B cell (primary cell): Measurements from ENCODE around the gene CMTM1. TPM values are rescaled to one million over a fixed set of nuclear protein-coding genes. Genes with fewer than 3 reads are reported as not detected.
A peak's percentile ranks its signal among the peaks of the same experiment; 100 is the strongest.

ENCODE experiments used
- ATAC-seq: fragments of 200-7000 bp; cut with Tn5 transposase; one replicate; pipeline ENCODE4 v1.10.0; 2021; ENCODE audit warnings: low read depth, mild to moderate bottlenecking, moderate number of reproducible peaks, moderate library complexity
- CTCF ChIA-PET: fragments of 350-600 bp; sonication (Branson Sonifier 250); formaldehyde crosslinking; loops from one replicate; lab custom pipeline; 2021; ENCODE audit warnings: antibody characterized with exemption, inconsistent platforms; lab: Charles Lee
- POLR2A ChIA-PET: fragments of 350-600 bp; sonication (Branson Sonifier 250); formaldehyde crosslinking; loops from one replicate; lab custom pipeline; 2021; ENCODE audit warnings: antibody characterized with exemption; lab: Charles Lee
- DNase-seq: peaks from one replicate; pipeline ENCODE4 v3.0.0; 2013
- H2AFZ ChIP-seq: 2 replicates; pipeline ENCODE4 v1.6.1; 2012; ENCODE audit warnings: mild to moderate bottlenecking, low read depth, low read length; ENCODE audit not compliant: insufficient read depth, poor library complexity, severe bottlenecking
- H3K27ac ChIP-seq, 2 donors: 1 replicate in 1 of 2; 2 replicates in 1 of 2; pipeline ENCODE4 v1.5.1; 2012 to 2013; ENCODE audit warnings: low read length in 2 of 2, mild to moderate bottlenecking in 2 of 2, moderate library complexity in 1 of 2
- H3K27me3 ChIP-seq, 4 experiments: fragments of 200-600 bp in 1 of 4; sonication (generic) in 1 of 4; replicated peaks in 1 of 4; 1 replicate in 2 of 4; 2 replicates in 2 of 4; pipeline versions ENCODE4 v1.6.1 to v1.7.0; 2013 to 2016; ENCODE audit warnings: low read length in 3 of 4, mild to moderate bottlenecking in 2 of 4, mixed read lengths in 1 of 4, moderate library complexity in 1 of 4; ENCODE audit not compliant: insufficient read depth in 4 of 4, control insufficient read depth in 3 of 4; ENCODE audit errors: control extremely low read depth in 1 of 4
- H3K36me3 ChIP-seq, 2 experiments: replicated peaks in 1 of 2; 1 replicate in 1 of 2; 2 replicates in 1 of 2; pipeline versions ENCODE4 v1.6.1 to v1.7.1; 2013; ENCODE audit warnings: low read length in 1 of 2; ENCODE audit not compliant: insufficient read depth in 2 of 2, control insufficient read depth in 1 of 2; ENCODE audit errors: control extremely low read depth in 1 of 2, extremely low read depth in 1 of 2
- H3K4me1 ChIP-seq, 2 donors: fragments of 200-600 bp in 1 of 2; sonication (generic) in 1 of 2; 1 replicate in 1 of 2; 2 replicates in 1 of 2; pipeline versions ENCODE4 v1.5.1 to v1.6.1; 2013 to 2017; ENCODE audit warnings: low read length in 2 of 2; ENCODE audit not compliant: control insufficient read depth in 2 of 2, insufficient read depth in 2 of 2
- H3K4me2 ChIP-seq: replicated peaks from 2 replicates; pipeline ENCODE3; 2012; ENCODE audit warnings: mild to moderate bottlenecking, low read depth, low read length; ENCODE audit not compliant: poor library complexity, severe bottlenecking
- H3K4me3 ChIP-seq, 5 experiments: fragments of 200-600 bp in 1 of 5; sonication (generic) in 1 of 5; 1 replicate in 3 of 5; 2 replicates in 2 of 5; pipeline versions ENCODE4 v1.5.1 to v1.7.0; 2011 to 2016; ENCODE audit warnings: low read length in 4 of 5, mild to moderate bottlenecking in 4 of 5, low read depth in 2 of 5, control low read depth in 1 of 5, moderate library complexity in 1 of 5; ENCODE audit not compliant: insufficient read depth in 1 of 5; ENCODE audit errors: control extremely low read depth in 1 of 5, extremely low read depth in 1 of 5
- H3K79me2 ChIP-seq: fragments of 200-600 bp; sonication (generic); one replicate; pipeline ENCODE4 v1.6.0; 2016; ENCODE audit warnings: low read length; ENCODE audit not compliant: control insufficient read depth, insufficient read depth
- H3K9ac ChIP-seq: fragments of 200-600 bp; sonication (generic); 2 replicates; pipeline ENCODE4 v1.6.1; 2017; ENCODE audit warnings: mild to moderate bottlenecking, low read length, moderate library complexity
- H3K9me3 ChIP-seq, 3 donors: one replicate each; pipeline versions ENCODE4 v1.6.1 to v1.7.1; 2013; ENCODE audit warnings: low read length in 2 of 3; ENCODE audit not compliant: control insufficient read depth in 2 of 3, insufficient read depth in 1 of 3; ENCODE audit errors: control extremely low read depth in 1 of 3
- H4K20me1 ChIP-seq: 2 replicates; pipeline ENCODE4 v1.6.0; 2012; ENCODE audit warnings: mild to moderate bottlenecking, low read length; ENCODE audit not compliant: insufficient read depth, control insufficient read depth, poor library complexity, severe bottlenecking
- H3K27ac Mint-ChIP-seq: one replicate; pipeline ENCODE4 v1.8.0; 2021; ENCODE audit warnings: mixed read lengths
- H3K27me3 Mint-ChIP-seq: one replicate; pipeline ENCODE4 v1.8.0; 2021; ENCODE audit warnings: mixed read lengths
- H3K4me1 Mint-ChIP-seq: one replicate; pipeline ENCODE4 v1.8.0; 2021; ENCODE audit warnings: mixed read lengths
- H3K4me3 Mint-ChIP-seq: one replicate; pipeline ENCODE4 v1.8.0; 2021; ENCODE audit warnings: mixed read lengths
- H3K9me3 Mint-ChIP-seq: one replicate; pipeline ENCODE4 v1.8.0; 2022; ENCODE audit warnings: mixed read lengths; ENCODE audit not compliant: insufficient read depth
- EZH2 ChIP-seq: IDR thresholded peaks from 2 replicates; pipeline ENCODE4 v1.6.1; 2012; ENCODE audit warnings: borderline replicate concordance, low read depth, mild to moderate bottlenecking, moderate library complexity, low read length; ENCODE audit not compliant: insufficient read depth, poor library complexity, severe bottlenecking
- WGBS: methylation state at CpG from one replicate; pipeline ENCODE4 v1.1.5; 2013; ENCODE audit warnings: missing lambda C conversion rate; ENCODE audit not compliant: insufficient coverage; 5-methylcytosine and 5-hydroxymethylcytosine counted together
- intact Hi-C: fragments of 100-400 bp; cut with micrococcal nuclease; formaldehyde crosslinking; loops from one replicate; pipeline ENCODE4 v1.10.0; 2022
- polyA plus RNA-seq: library from polyadenylated mRNA; depleted of rRNA; stranded (reverse); fragments of >200 nt; gene quantifications from 2 replicates; pipeline ENCODE4 v1.2.3, GENCODE V29; 2012
- total RNA-seq, 2 donors: library from RNA; stranded (reverse); fragments of 120-200 nt in 1 of 2; gene quantifications; 1 replicate in 1 of 2; 2 replicates in 1 of 2; pipeline versions ENCODE4 v1.2.3 to v1.2.4, GENCODE V29; 2013 to 2022
- TF ChIP-seq, protein P1 (sequence below): fragments of 200-600 bp; IDR thresholded peaks from one replicate; pipeline ENCODE4 v1.8.0; 2022; ENCODE audit warnings: antibody characterized with exemption, mild to moderate bottlenecking

The CMTM1 gene
- total and polyA plus RNA-seq, 2 donors (not counting 1 experiment from before 2014, with no cell fraction given) = 1.6 to 5.9 TPM

- Histone ChIP-seq H3K4me1 (peaks cover 89 to 92% of the 10 kb centered on the region in 2 donors), H3K9me3 (no peaks in the 10 kb centered on the region), H3K9ac (peak overlapping the region; percentile 25), H3K27ac (no peak overlapping the region), H3K4me3 (no peak overlapping the region), H3K36me3 (no peaks in the 10 kb centered on the region), H3K4me2 (peak overlapping the region; percentile 84), H2AFZ (no peak overlapping the region), H4K20me1 (peaks cover under 1% of the 10 kb centered on the region), H3K27me3 (no peaks in the 10 kb centered on the region), H3K79me2 (peaks cover 4% of the 10 kb centered on the region)
- 92% methylated on average over 2 of the region's 5 CpGs for WGBS
- Mint-ChIP-seq H3K4me3 (peak overlapping the region; percentile 81), H3K9me3 (no peaks in the 10 kb centered on the region), H3K4me1 (peaks cover 93% of the 10 kb centered on the region), H3K27ac (peak overlapping the region; percentile 100), H3K27me3 (no peaks in the 10 kb centered on the region)
- TF ChIP-seq, protein P1, sequence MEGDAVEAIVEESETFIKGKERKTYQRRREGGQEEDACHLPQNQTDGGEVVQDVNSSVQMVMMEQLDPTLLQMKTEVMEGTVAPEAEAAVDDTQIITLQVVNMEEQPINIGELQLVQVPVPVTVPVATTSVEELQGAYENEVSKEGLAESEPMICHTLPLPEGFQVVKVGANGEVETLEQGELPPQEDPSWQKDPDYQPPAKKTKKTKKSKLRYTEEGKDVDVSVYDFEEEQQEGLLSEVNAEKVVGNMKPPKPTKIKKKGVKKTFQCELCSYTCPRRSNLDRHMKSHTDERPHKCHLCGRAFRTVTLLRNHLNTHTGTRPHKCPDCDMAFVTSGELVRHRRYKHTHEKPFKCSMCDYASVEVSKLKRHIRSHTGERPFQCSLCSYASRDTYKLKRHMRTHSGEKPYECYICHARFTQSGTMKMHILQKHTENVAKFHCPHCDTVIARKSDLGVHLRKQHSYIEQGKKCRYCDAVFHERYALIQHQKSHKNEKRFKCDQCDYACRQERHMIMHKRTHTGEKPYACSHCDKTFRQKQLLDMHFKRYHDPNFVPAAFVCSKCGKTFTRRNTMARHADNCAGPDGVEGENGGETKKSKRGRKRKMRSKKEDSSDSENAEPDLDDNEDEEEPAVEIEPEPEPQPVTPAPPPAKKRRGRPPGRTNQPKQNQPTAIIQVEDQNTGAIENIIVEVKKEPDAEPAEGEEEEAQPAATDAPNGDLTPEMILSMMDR = no peak
- TF ChIP-seq EZH2 = no peak
- no peak for DNase-seq
- intact Hi-C loops = no loop called here
- CTCF ChIA-PET = interaction anchor here (0.6 to 6.5 kb wide), 7 partner anchors 9 to 115 kb away, joined by 3 to 46 read pairs (median 7); partner anchors contain the start of genes CKLF and TK2
- POLR2A ChIA-PET = interaction anchor here (0.8 to 3.7 kb wide), 4 partner anchors 15 to 31 kb away, joined by 3 to 22 read pairs (median 12); partner anchors contain the start of gene CKLF
- no peak for ATAC-seq
Observed at GRCh38 chr16:66521252-66521713, 45.0 kb upstream of the CMTM1 start.
